ENCODE measurements around the gene TEAD2.

Gene TEAD2

DNA sequence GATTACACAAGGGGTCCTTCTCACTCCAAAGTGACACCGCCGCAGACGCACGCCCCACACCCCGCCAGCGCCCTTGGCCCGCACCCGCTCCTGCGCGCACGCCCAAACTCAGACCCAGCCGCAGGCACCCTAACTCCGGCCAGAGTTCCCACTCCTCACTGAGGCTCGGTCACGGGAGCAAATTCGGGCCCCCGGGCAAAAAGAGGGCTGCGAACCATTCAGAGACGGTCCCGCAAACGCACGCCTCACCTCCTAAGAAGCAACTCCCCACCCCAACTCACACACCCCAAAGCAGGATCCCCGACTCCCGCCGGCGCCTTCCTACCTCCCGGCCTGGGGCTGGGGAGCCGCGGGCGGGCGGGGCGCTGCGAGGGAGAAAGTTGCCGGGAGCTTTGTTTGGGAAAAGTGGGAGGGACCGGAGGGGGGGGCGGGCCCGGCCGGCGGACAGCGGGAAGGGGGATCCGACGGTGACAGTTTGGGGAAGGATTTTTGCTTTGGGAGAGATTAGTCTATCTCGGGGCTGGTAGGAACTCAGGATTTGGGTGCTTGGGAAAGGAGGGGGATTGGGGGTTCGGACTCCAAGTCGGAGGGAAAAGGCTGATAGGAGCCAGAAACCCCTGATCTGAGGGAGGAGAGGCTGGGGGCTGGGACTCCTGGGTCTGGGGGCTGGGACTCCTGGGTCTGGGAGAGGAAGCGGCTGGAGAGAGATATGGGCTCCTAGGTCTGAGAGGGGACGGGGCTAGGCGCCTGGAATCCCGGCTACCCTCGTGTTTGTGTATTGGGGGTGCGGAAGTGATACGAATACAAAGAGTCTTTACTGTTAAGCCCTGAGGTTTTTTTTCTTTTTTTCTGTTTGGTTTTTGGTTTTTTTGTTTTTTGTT lies at the start of gene TEAD2:
TSS of gene TEAD2 (minus strand) at position 369 of the 881 bp plus-strand sequence. CDS start 2,341 bp downstream, outside the sequence.
- peak within 1 kb of the TSS; percentile 91 for H3K4me3 ChIP-seq (ENCODE audit: low read length)
- H3K36me3 ChIP-seq (ENCODE audit: insufficient read depth, low read depth, low read length): peaks cover 24% of the 10 kb centered on the region
- H3K27me3 ChIP-seq (ENCODE audit: insufficient read depth, low read length): no peaks in the 10 kb centered on the region
- no peaks in the 10 kb centered on the region for H3K9me3 ChIP-seq (ENCODE audit: insufficient read depth, low read depth, low read length)
- peak within 1 kb of the TSS; percentile 97 for H3K9ac ChIP-seq (ENCODE audit: low read depth, low read length)
- peaks cover 7% of the 10 kb centered on the region; the same call in 1 of the 2 replicates for H3K4me1 ChIP-seq (ENCODE audit: insufficient read depth, low read length)
- H3K27ac ChIP-seq (ENCODE audit: low read length): peak within 1 kb of the TSS; percentile 95

- no peaks in the 10 kb centered on the region for H3K27me3 ChIP-seq (ENCODE audit: insufficient read depth, low read length)
- H3K4me1 ChIP-seq (ENCODE audit: insufficient read depth, low read length): no peaks in the 10 kb centered on the region
- no peak overlapping the region for H3K9ac ChIP-seq (ENCODE audit: low read depth, low read length)
- no peak overlapping the region for H3K27ac ChIP-seq (ENCODE audit: low read length)
- no peak overlapping the region for H3K4me3 ChIP-seq (ENCODE audit: low read length)
- H3K9me3 ChIP-seq (ENCODE audit: insufficient read depth, low read depth, low read length): no peaks in the 10 kb centered on the region
- no peaks in the 10 kb centered on the region for H3K36me3 ChIP-seq (ENCODE audit: insufficient read depth, low read depth, low read length)
Observed at GRCh38 chr19:49411681-49412326, 49.6 kb upstream of the TEAD2 start.

- Histone ChIP-seq H3K27ac (ENCODE audit: low read length) (no peak overlapping the region), H3K36me3 (ENCODE audit: insufficient read depth, low read depth, low read length) (no peaks in the 10 kb centered on the region), H3K9ac (ENCODE audit: low read depth, low read length) (no peak overlapping the region), H3K27me3 (ENCODE audit: insufficient read depth, low read length) (no peaks in the 10 kb centered on the region), H3K9me3 (ENCODE audit: insufficient read depth, low read depth, low read length) (no peaks in the 10 kb centered on the region), H3K4me1 (ENCODE audit: insufficient read depth, low read length) (no peaks in the 10 kb centered on the region; the same call in 1 of the 2 replicates), H3K4me3 (ENCODE audit: low read length) (no peak overlapping the region)
Observed at GRCh38 chr19:49409441-49410029, 47.3 kb upstream of the TEAD2 start.

GRCh38 chr19:49408816-49409440 lies 46.7 kb upstream of the TEAD2 start:
- peaks cover 4% of the 10 kb centered on the region; the same call in 1 of the 2 replicates for H3K4me1 ChIP-seq (ENCODE audit: insufficient read depth, low read length)
- H3K9me3 ChIP-seq (ENCODE audit: insufficient read depth, low read depth, low read length): no peaks in the 10 kb centered on the region
- no peaks in the 10 kb centered on the region for H3K27me3 ChIP-seq (ENCODE audit: insufficient read depth, low read length)
- no peak overlapping the region for H3K4me3 ChIP-seq (ENCODE audit: low read length)
- H3K9ac ChIP-seq (ENCODE audit: low read depth, low read length): no peak overlapping the region
- no peaks in the 10 kb centered on the region for H3K36me3 ChIP-seq (ENCODE audit: insufficient read depth, low read depth, low read length)
- H3K27ac ChIP-seq (ENCODE audit: low read length): no peak overlapping the region

DNA sequence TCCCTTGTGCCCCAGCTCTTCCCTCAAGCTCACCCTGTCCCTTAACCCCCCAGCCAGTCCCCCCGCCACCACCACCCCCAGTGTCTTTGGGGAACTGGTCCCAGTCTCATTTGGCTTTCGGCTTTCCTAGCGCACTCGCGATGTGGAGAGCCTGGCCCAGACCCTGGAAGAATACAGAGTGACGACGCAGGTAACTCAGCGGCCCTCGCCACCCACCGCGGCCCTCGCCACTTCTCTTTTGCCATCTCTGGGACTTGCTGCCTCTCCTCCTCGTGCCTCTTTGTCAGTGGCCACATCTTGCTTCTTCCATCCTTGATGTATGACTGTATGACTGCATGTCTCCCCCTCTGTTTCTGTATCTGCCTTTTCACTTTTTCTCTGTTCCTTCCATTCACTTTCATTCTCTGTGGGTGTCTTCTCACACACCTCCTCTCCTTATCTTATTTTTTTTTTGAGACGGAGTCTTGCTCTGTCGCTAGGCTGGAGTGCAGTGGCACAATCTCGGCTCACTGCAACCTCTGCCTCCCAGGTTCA lies 45.3 kb upstream of the TEAD2 start:
- H3K9ac ChIP-seq (ENCODE audit: low read depth, low read length): no peak overlapping the region
- H3K9me3 ChIP-seq (ENCODE audit: insufficient read depth, low read depth, low read length): no peaks in the 10 kb centered on the region
- no peaks in the 10 kb centered on the region for H3K36me3 ChIP-seq (ENCODE audit: insufficient read depth, low read depth, low read length)
- H3K27ac ChIP-seq (ENCODE audit: low read length): no peak overlapping the region
- H3K4me1 ChIP-seq (ENCODE audit: insufficient read depth, low read length): peaks cover 8% of the 10 kb centered on the region
- no peaks in the 10 kb centered on the region for H3K27me3 ChIP-seq (ENCODE audit: insufficient read depth, low read length)
- no peak overlapping the region for H3K4me3 ChIP-seq (ENCODE audit: low read length)

- no peaks in the 10 kb centered on the region for H3K9me3 ChIP-seq (ENCODE audit: insufficient read depth, low read depth, low read length)
- H3K27me3 ChIP-seq (ENCODE audit: insufficient read depth, low read length): no peaks in the 10 kb centered on the region
- peaks cover 8% of the 10 kb centered on the region for H3K4me1 ChIP-seq (ENCODE audit: insufficient read depth, low read length)
Observed at GRCh38 chr19:49407079-49407478, 44.9 kb upstream of the TEAD2 start.

GRCh38 chr19:49403404-49404187 lies 41.4 kb upstream of the TEAD2 start:
- Histone ChIP-seq H3K9me3 (ENCODE audit: insufficient read depth, low read depth, low read length) (no peaks in the 10 kb centered on the region), H3K36me3 (ENCODE audit: insufficient read depth, low read depth, low read length) (no peaks in the 10 kb centered on the region), H3K27ac (ENCODE audit: low read length) (peak overlapping the region; percentile 75), H3K4me3 (ENCODE audit: low read length) (peak overlapping the region; percentile 53), H3K4me1 (ENCODE audit: insufficient read depth, low read length) (peaks cover 12% of the 10 kb centered on the region), H3K9ac (ENCODE audit: low read depth, low read length) (peak overlapping the region; percentile 81; the same call in 1 of the 2 replicates), H3K27me3 (ENCODE audit: insufficient read depth, low read length) (no peaks in the 10 kb centered on the region)

More at GRCh38 chr19:49407079-49407478, 44.9 kb upstream of the TEAD2 start:
- Histone ChIP-seq H3K4me3 (ENCODE audit: low read length) (no peak overlapping the region), H3K36me3 (ENCODE audit: insufficient read depth, low read depth, low read length) (no peaks in the 10 kb centered on the region), H3K27ac (ENCODE audit: low read length) (no peak overlapping the region), H3K9ac (ENCODE audit: low read depth, low read length) (no peak overlapping the region)

GRCh38 chr19:49400029-49400428 lies 37.8 kb upstream of the TEAD2 start:
- Histone ChIP-seq H3K9ac (ENCODE audit: low read depth, low read length) (no peak overlapping the region), H3K4me3 (ENCODE audit: low read length) (no peak overlapping the region), H3K4me1 (ENCODE audit: insufficient read depth, low read length) (peaks cover 12% of the 10 kb centered on the region), H3K36me3 (ENCODE audit: insufficient read depth, low read depth, low read length) (no peaks in the 10 kb centered on the region), H3K27me3 (ENCODE audit: insufficient read depth, low read length) (no peaks in the 10 kb centered on the region), H3K27ac (ENCODE audit: low read length) (no peak overlapping the region), H3K9me3 (ENCODE audit: insufficient read depth, low read depth, low read length) (no peaks in the 10 kb centered on the region)

- Histone ChIP-seq H3K4me3 (ENCODE audit: low read length) (no peak overlapping the region), H3K9me3 (ENCODE audit: insufficient read depth, low read depth, low read length) (no peaks in the 10 kb centered on the region), H3K9ac (ENCODE audit: low read depth, low read length) (no peak overlapping the region), H3K27ac (ENCODE audit: low read length) (no peak overlapping the region), H3K27me3 (ENCODE audit: insufficient read depth, low read length) (no peaks in the 10 kb centered on the region), H3K36me3 (ENCODE audit: insufficient read depth, low read depth, low read length) (no peaks in the 10 kb centered on the region), H3K4me1 (ENCODE audit: insufficient read depth, low read length) (peaks cover 11% of the 10 kb centered on the region)
Observed at GRCh38 chr19:49398931-49399330, 36.7 kb upstream of the TEAD2 start.

- Histone ChIP-seq H3K36me3 (ENCODE audit: insufficient read depth, low read depth, low read length) (no peaks in the 10 kb centered on the region), H3K27ac (ENCODE audit: low read length) (no peak overlapping the region), H3K9ac (ENCODE audit: low read depth, low read length) (no peak overlapping the region), H3K9me3 (ENCODE audit: insufficient read depth, low read depth, low read length) (no peaks in the 10 kb centered on the region), H3K4me1 (ENCODE audit: insufficient read depth, low read length) (peaks cover 7% of the 10 kb centered on the region; the same call in 1 of the 2 replicates), H3K4me3 (ENCODE audit: low read length) (no peak overlapping the region), H3K27me3 (ENCODE audit: insufficient read depth, low read length) (no peaks in the 10 kb centered on the region)
Observed at GRCh38 chr19:49398001-49398615, 35.9 kb upstream of the TEAD2 start.
